HG03442 (cell line): Measurements from ENCODE around the gene TCF25.

Experiments used
- ATAC-seq: cut with Tn5 transposase; IDR thresholded peaks from one replicate; pipeline ENCODE4 v1.9.1; 2021; ENCODE audit warnings: mild to moderate bottlenecking, moderate library complexity; ENCODE audit not compliant: unreplicated experiment

The TCF25 gene

DNA sequence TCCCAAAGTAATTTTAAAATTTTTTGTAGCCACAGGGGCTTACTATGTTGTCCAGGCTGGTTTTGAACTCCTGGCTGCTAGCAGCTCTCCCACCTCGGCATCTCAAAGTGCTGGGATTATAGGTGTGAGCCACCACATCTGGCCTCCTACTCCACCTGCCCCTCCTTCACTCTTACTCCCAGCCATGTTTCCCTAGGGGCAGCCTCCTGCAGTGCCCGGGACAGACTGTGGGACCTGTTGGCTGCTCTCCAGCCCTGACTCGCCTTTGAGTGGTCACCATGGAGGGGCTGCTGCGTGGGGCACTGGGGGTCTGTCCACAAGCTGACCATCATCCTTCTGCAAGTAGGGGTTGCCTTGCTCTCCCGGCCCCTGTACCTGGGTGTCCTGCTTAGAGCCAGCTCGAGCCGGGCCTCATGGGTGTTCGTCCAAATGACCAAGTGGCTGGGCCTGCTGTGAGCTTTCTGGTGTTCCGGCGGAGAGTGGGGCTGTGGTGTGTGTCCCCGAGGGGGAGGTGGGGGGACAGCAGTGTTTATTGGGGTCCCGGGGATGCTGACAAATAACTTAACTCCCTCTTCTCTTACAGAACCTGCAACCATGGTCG, 28.6 kb upstream of the TCF25 start:
- ATAC-seq = no peak

DNA sequence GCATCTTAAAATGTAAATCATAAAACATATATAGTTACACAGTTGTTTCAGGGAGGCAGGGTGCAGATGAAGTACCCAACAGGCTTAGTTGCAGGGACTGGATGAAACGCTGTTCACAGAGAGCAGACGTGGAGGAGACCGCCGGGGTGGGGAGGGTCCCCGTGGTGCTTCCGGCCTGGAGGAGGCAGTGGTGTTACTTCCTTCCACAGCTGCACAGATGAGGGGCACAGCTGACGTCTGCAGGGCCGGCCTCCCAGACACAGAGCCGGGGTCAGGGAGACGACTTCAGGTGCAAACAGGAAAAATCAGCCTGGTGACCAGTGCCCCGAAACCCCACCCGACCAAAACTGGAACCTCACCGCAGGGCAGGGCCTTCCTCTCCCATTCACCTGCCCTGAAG, 28.0 kb upstream of the TCF25 start:
- ATAC-seq = no peak

DNA sequence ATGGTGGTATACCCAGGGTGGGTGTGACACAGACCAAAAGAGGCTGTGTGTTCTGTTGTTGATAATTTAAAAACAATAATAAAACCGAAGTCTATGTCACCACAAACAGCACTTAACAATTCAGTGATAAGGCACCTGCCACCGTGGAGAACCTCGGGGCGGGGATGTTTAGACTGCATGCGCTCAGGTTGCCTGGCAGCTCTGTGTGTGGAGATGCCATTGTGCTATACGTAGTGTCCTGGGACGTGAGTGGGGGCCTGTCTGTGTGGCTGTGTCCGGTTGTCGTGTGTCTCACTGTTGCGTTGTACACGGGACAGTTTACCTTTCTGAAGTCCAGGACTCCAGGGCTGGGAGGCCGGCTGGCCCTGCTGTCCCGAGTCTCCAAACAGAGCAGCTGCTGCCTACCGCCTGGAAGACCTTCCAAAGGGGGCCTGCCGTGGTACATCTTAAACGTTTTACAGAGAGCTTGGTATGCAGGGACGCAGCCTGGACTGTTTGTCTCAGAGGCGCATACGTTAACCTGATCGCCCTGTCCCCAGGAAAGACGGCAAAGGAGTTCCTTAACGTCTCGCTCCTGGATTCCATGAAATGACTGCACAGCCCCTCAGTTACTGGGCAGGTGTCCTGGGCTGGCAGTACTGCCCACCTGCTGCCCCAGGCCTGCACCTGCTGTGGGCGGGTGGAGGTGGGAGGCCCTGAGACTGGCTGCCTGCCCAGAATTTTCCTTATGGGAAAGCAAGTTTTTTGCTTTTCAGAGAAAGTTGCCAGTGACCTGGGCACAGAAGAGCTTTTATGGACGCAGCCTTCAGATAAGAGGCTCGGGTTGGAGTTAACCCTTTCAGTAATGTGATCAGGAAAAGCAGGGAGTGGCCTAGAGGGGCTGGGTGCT, 26.1 kb upstream of the TCF25 start:
- ATAC-seq = no peak

DNA sequence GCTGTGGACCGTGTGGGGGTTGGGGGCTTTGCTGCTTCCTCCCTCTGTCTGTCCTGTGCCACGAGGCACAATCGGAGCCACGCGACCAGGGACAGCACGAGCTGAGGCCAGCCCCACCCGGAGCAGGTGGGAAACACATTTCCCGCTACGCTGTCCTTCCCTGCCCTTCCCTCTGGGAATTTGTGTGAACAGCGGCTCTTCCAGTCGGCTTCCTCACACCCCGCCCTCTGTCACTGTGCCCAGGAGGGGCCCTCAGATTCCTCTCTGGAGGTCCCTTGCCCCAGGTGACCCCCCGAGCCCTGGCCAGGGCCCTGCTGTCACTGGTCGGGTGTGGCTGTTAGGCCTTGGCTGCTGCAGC, 25.5 kb upstream of the TCF25 start:
- ATAC-seq = no peak

DNA sequence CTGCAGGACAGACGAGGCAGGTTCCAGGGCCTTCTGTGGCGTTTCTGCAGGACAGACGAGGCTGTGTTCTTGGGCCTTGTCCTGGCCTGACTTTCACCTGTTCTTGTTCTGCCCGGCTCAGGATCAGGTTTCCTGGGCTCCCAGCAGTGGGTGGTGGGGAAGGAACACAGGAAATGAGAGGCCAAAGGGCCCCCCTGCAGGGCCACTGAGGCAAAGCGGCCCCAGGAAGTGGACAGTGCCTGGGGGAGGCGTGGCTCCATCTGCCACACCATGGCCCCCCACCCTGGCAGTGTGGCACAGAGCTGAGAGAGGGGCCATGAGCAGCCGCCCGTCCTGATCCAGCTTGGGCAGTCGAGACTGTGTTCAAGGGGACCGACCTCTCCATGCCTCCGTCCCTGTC, 24.4 kb upstream of the TCF25 start:
- no peak for ATAC-seq

DNA sequence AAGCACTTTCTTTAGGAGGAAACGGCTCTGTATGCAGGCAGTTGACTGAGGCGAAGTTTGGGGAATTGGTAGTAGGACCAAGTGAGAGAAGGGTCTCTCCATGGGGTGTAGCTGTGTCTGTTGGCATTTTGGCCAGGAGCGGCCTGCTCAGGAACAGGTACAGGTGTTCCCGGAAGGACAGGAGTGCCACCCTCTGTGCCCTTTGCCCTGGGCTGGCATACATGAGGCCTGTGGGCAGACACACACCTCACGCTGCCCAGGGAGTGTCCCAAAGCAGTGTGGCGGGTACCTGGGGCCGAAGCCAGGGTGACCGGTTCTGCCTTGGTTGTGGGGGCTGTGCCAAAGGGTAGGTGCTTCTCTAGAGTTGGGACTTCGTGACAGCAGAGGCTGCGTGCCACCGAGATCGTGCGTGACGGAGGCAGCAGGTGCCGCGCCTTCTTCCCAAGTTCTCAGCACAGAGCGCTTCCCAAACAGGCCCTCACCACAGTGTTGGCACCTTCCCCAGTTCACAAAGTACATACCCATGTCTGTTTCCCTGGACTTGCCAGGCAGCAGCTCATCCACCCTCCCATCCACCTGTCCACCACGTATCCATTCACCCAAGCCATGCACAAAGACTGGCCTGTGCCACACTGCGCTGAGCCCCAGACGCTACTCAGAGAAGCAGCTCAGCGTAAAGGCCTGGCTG, 19.9 kb upstream of the TCF25 start:
- no peak for ATAC-seq

DNA sequence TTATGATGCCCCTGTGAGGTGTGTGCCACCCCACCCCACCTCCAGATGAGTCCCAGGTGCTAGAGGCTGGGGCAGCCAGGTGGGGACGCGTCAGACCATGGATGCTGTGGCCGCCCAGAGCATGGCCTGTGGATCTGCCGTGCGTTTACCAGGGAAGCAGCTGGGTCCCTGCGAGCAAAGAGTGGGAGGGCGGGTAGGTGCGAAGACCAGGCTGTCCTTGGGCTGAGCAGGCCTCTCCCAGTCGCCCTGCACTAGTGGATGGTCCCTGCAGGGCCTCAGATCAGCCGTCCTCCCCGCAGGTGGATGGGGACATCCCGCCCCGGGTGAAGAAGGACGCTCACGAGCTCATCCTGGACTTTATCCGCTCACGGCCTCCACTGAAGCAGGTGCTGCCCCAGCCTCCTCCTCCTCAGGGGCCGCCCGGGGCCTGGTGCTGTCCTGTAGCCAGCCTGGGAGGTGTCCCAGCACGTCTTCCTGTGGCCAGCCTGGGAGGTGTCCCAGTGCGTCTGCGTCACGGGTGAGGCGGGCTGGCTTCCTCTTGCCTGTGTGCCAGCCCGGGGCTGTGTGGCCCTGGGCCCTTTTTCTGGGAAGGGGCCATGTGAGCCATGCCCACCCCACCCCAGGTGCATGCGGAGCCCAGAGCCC, 18.0 kb upstream of the TCF25 start:
- ATAC-seq = no peak

DNA sequence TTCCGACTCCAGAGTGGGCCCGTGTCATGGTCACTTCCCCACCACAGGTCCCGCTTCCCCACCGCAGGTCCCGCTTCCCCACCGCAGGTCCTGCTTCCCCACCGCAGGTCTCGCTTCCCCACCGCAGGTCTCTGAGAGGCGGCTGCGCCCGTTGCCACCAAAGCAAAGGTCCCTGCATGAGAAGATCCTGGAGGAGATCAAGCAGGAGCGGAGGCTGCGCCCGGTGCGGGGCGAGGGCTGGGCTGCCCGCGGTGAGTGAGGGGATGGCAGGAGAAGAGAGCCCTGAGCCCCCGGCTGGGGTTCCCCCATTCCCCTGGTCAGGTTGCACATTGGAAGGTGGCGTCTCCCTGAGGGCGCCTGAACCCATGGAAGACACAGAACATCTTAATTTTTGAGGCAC, 17.4 kb upstream of the TCF25 start:
- no peak for ATAC-seq

DNA sequence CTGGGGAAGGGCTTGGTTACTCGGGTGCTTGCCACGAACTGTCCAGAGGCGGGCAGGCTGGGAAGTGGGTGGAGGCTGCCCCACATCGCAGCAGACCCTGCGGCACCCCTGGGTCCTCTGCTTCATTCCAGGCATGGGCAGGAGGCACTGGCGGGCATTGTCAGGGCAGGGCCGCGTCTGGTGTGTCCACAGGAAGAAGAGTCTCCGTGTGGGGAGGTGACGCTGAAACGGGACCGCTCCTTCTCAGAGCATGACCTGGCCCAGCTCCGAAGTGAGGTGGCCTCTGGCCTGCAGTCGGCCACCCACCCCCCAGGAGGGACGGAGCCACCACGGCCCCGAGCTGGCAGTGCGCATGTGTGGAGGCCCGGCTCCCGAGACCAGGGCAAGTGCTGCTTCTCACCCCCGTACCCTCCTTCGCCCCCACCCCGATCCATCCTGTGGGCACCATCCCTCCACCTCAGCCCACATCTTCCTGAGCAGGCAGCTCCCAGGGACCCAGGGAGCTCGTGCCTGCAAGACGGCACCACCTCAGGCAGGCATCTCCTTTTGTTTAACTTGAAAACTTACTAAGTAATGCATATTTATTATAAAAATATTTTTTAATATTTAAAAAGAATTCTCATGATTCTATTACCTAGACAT, 14.3 kb upstream of the TCF25 start:
- ATAC-seq = no peak

DNA sequence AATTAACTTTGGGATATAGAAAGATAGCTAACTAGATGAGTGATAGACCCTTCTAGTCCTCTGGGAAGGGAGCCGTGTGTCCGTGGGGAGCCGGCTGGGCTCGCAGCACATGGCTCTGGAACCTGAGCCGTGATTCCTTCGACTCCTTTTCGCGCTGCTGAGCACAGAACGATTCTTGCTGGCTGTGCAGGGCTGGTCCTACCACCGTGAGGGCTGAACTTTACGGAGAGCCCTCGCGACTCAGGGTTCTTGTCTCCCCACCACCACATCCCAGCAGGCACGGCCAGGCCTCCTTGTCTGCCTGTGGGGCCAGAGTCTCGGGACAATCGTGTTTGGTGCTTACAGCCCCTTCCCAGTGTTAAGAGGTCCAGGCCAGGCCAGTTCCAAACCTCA, 13.8 kb upstream of the TCF25 start:
- no peak for ATAC-seq

DNA sequence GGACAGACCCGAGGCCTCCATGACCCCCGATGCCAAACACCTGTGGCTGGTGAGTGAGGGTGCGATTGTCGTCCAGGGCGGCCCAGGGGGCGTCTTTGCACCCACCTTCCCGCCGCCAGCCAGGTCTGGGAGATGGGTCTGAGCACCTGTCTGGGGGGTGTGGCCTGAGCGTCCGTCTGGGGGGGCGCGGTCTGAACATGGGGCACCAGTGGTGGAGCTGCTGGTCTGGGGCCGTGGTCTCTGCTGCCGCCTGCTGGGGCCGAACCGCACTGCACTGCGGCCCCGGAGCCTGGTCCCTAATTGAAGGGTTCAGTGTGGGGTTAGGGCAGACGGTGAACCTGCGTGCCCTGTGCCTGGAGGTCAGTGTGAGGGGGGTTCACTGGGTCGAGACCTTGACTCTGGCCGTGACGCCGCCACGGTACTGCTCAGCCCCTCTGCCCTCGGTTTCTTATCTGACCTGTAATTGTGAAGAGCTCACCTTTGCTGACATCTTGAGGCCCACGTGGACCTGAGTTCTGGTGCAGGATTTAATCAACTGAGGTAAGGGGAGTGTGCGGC, 12.6 kb upstream of the TCF25 start:
- ATAC-seq = no peak

DNA sequence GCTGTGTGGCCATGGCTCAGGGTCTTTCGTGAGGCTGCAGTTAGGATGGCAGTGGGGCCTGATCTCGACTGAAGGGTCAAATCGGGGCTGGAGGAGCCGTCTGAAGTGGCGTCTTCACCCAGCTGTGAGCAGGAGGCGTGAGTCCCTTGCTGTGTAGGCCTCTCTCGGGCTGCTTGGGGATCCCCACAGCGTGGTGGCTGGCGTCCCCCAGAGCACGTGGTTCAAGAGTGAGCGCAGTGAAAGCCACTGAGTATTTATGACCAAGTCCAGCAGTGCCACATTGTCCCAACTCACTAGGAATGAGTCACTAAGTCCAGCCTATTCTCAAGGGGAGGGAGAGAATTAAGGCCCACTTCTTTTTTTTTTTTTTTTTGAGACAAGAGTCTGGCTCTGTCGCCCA, 11.7 kb upstream of the TCF25 start:
- no peak for ATAC-seq

DNA sequence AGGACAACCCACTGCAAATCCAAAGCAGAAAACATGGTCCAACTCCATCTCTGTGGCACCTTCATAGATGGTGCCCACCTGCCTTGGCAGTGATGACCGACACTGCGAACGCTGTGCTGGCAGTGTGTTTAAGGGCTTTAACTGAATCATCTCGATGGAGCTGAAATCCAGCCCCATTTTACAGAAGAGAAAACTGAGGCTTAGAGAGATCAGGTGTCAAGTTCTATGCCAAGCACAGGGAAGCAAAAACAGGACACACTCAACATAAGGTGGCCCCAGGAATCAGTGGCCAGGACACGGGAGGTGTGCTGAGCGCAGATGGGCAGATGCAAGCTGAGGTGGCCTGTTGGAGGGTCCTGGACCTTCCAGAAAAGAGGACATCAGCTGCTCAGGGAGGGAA, 10.7 kb upstream of the TCF25 start:
- ATAC-seq = no peak

DNA sequence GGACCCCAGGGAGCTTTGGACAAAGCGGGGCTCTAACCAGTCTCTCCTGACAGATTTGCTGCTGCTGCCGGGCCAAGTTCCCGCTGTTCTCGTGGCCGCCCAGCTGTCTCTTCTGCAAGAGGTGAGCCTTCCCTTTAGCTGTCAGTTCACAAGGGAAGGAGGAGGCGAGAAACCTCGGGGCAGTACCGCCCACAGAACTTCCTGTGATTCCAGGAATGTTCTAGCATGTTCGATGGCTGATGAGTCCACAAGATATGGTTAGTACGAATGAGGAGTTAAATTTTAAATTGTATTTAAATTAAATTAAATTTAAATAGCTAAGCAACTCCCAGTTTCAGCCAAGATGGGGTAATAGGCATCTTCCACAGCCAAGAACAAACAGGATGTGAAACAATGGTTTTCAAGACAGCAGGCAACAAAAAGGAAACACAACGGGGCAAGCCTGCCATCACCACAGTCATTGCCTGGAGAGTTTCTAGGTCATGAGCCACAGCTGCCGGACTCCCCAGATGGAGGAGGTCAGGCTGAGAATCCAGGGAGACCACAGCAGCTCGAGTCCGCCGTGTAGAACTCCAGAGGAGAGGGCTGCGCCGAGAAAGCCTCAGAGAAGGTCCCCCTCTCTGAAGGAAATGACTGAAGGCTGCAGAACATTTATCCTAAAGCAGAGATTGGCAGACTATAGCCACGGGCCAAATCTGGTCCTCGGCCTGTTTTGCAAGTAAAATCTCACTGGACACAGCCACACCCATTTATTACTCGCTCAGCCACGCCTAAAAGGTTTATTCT, 9.5 kb upstream of the TCF25 start:
- ATAC-seq = peak; percentile 35

DNA sequence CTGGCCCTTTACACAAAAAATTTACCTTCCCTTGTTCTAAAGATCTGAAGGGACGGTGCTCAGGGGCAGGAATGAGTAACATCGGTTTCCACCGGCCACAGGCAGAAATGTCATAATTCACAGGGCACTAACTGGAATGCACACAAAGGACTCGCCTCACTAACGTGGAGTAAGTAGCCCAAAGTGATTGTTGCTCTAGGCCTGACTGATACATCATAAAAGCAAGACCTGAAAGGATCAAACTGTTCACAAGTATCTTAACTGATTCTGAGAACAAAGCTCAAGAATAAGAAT, 8.9 kb upstream of the TCF25 start:
- ATAC-seq = no peak

DNA sequence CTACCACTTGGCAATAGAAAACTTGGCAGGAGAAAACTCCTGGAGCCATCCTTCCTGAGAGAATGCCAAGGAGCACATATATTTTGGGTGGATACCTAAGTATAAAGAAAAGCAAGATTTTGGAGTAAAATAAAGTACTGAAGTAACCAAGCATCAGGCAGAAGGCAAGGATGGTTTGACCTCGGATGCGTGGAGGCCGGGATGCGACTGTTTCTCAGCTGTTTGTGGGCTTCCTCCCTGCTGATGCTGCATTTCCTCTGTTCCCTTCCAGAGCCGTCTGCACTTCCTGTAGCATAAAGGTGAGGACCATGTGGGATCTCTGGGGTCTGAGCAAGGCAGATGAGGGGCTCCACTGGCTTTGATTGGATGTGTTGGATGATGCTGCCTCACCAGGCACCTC, 5.5 kb upstream of the TCF25 start:
- ATAC-seq = no peak

DNA sequence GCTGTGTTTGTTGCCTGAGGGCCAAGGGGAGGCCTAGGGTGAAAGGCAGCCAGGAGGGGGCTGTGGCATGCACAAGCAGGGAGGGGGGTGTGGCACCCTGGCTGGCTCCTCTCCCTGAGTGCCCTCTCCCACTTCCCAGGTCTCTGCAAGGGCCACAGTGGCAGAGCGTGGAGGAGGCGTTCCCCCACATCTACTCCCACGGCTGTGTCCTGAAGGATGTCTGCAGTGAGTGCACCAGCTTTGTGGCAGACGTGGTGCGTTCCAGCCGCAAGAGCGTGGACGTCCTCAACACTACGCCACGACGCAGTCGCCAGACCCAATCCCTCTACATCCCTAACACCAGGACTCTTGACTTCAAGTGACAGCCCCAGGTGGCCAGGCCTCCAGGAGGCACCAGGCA, 3.5 kb upstream of the TCF25 start:
- no peak for ATAC-seq

DNA sequence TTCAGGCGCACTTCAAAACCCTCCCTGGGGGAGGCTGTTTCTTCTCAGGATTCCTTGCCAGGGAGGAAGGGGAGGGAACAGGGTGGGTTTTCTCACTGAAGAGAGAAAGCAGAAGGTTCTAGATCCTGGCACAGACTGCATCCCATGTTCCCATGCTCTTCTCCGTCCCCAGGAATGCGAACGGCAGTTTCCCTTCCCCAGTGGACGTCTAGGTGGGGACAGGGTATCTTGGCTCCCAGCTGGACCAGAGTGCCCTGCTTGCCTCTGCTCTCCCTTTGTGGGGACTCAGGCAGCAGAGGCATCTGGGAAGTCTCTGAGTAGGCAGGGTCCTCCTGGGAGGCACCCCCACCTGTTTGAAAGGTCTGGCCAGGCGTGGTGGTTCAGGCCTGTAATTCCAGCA, 3.0 kb upstream of the TCF25 start:
- no peak for ATAC-seq

DNA sequence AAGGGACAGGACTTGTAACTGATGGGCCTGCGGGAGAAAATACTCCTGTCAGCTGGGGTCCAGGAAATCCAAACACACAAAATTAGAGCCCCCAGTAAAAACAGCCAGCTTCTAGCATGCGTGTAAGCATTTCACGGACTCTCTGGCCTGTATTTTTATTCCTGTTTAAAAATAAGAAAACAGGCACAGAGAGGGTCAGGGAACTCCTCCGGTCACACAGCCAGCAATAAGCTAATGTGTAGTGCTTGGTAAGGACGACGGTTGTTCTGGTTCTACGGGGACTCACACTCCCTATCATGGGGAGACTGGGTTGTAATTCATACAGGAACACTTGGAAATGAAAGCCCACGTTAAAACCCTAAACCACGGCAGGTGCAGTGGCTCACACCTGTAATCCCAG, 1.5 kb upstream of the TCF25 start:
- no peak for ATAC-seq

DNA sequence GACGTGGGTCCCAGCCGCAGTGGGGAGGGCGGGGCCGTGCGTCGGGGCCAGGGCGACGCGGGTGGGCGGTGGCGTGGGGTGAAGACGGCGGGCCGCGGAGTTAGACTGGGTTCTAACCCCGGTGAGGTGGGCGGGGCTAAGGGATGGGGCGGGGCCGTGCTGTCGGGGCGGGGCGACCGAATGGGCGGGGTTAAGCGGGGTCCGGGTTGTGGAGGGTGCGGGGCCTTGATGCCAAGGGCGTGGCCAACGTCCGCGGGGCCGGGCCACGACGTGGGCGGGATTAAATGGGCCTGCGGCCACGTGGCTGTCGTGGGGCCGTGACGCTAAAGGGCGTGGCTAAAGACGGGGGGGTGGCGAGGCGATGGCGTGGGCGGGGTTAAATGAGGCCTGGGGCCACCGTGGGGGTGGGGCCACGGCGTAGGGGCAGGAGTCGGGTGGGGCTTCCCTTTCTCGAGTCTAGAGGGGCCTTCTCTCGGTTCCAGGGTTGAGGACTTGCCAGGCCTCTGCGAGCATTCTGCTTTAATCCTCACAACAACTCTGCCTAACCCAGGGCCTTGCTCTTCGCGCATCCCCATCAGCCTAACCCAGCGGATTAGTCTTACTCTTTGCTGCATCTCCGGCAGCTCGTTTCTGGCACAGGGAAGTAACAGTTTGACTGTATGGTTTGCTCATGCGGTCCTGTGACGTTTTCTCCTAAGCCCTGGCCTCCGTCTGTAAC, 739 bp downstream of the TCF25 start:
- peak; percentile 70 for ATAC-seq
